ENCODE results near the gene MRGPRX4. TPM values are rescaled to one million over a fixed set of nuclear protein-coding genes. Genes with fewer than 3 reads are reported as not detected.

The MRGPRX4 gene
- total and polyA plus RNA-seq, 2 of the 4 experiments (the other 2 are of a cell fraction) = 0.05 TPM; not detected in 1

GRCh38 chr11:18196532-18196931, 23.9 kb downstream of the MRGPRX4 start:
- H3K27me3 ChIP-seq (ENCODE audit: control insufficient read depth, insufficient read depth, low read length) = no peaks in the 10 kb centered on the region
- no peaks in the 10 kb centered on the region for H4K20me1 ChIP-seq (ENCODE audit: insufficient read depth, low read length)
- dilution Hi-C loops (cut with HindIII; ENCODE audit: low sequenced_read_pairs, unreplicated experiment) (no loop called here), intact Hi-C loops (cut with micrococcal nuclease) (no loop called here), in situ Hi-C loops (cut with MboI; ENCODE audit: low sequenced_read_pairs) (no loop called here)
- no peak overlapping the region for H3K4ac ChIP-seq (ENCODE audit: low read depth, low read length)
- no peak overlapping the region for H4K8ac ChIP-seq (ENCODE audit: low read depth in 2 of 2, low read length in 2 of 2)
- CTCF ChIA-PET = no interaction called here
- 75% methylated on average over 2 of the region's 2 CpGs; no CpG with 5 or more reads in 1 of the 2 experiments for WGBS, 2 experiments (ENCODE audit: extremely low coverage in 2 of 2, insufficient read length in 1 of 2)
- H3K4me2 ChIP-seq (ENCODE audit: low read depth, low read length) = no peak overlapping the region
- no peak for TF ChIP-seq ELK1 (IDR thresholded peaks at IDR 0.05; ENCODE audit: borderline replicate concordance, low read depth, low read length)
- no peak for TF ChIP-seq BHLHE40 (IDR thresholded peaks at IDR 0.05; ENCODE audit: low read depth, low read length)
- no peak for TF ChIP-seq POLR2A (IDR thresholded peaks at IDR 0.05; ENCODE audit: low read depth, low read length)
- TF ChIP-seq SMC3 (IDR thresholded peaks at IDR 0.05; ENCODE audit: low read depth, low read length) = no peak
- no peak for TF ChIP-seq CHD1 (IDR thresholded peaks at IDR 0.05; ENCODE audit: low read depth, low read length)
- TF ChIP-seq USF2 (IDR thresholded peaks at IDR 0.05; ENCODE audit: low read depth, low read length) = no peak
- no peak for TF ChIP-seq RFX5 (IDR thresholded peaks at IDR 0.05; ENCODE audit: low read depth, low read length)
- no peak for TF ChIP-seq RCOR1 (IDR thresholded peaks at IDR 0.05; ENCODE audit: insufficient replicate concordance, low read length)
- no peak for TF ChIP-seq CEBPB (IDR thresholded peaks at IDR 0.05; ENCODE audit: low read depth, low read length)
- no peak overlapping the region for H3K18ac ChIP-seq (ENCODE audit: low read depth, low read length)
- no peak overlapping the region for H3K9ac ChIP-seq (ENCODE audit: low read depth, low read length)
- H3K56ac ChIP-seq (ENCODE audit: extremely low read depth, insufficient read depth, low read length) = no peak overlapping the region
- no peaks in the 10 kb centered on the region for H3K79me1 ChIP-seq (ENCODE audit: low read depth in 1 of 2, low read length in 2 of 2)
- no peaks in the 10 kb centered on the region for H3K4me1 ChIP-seq (ENCODE audit: control insufficient read depth, insufficient read depth, low read length)
- BruUV-seq (replicated peaks) = no TSS peak
- H2BK20ac ChIP-seq (ENCODE audit: low read depth, low read length) = no peak overlapping the region
- no peak overlapping the region for H3K14ac ChIP-seq (replicated peaks; ENCODE audit: low read depth, low read length)
- no peak overlapping the region for H3K4me3 ChIP-seq (ENCODE audit: insufficient read depth, low read depth, low read length)
- no peak overlapping the region for H2BK5ac ChIP-seq (ENCODE audit: low read depth, low read length, poor library complexity, severe bottlenecking)
- H4K91ac ChIP-seq (ENCODE audit: insufficient read depth, low read depth, low read length) = no peak overlapping the region
- H2AK9ac ChIP-seq (replicated peaks; ENCODE audit: low read depth, low read length, poor library complexity) = no peak overlapping the region
- no peak overlapping the region for H2AK5ac ChIP-seq (ENCODE audit: low read depth, low read length)
- no peak overlapping the region for H3K23ac ChIP-seq (ENCODE audit: low read depth, low read length)
- no peaks in the 10 kb centered on the region for H3K9me3 ChIP-seq (ENCODE audit: control insufficient read depth, insufficient read depth, low read length)
- no peaks in the 10 kb centered on the region for H3K9me1 ChIP-seq (ENCODE audit: insufficient read depth, low read length)
- POLR2A ChIA-PET (ENCODE audit: unreplicated experiment) = no interaction called here
- no peak for DNase-seq
- no peak overlapping the region for H2AFZ ChIP-seq (replicated peaks; ENCODE audit: low read length, poor library complexity)
- no peak overlapping the region for H4K5ac ChIP-seq (ENCODE audit: low read depth, low read length)
- no peak overlapping the region for H3K27ac ChIP-seq (ENCODE audit: insufficient read depth, low read length)
- no peak overlapping the region for H2BK120ac ChIP-seq (ENCODE audit: low read depth, low read length)
- no peaks in the 10 kb centered on the region for H3K36me3 ChIP-seq (ENCODE audit: control insufficient read depth, insufficient read depth, low read length)
- H2BK15ac ChIP-seq (ENCODE audit: low read depth, low read length) = no peak overlapping the region
- no peak for ATAC-seq (ENCODE audit: low read depth)
